Measurements from ENCODE around the gene PAGE3.

Gene PAGE3

GRCh38 chrX:55264816-55265215 lies at the start of gene PAGE3:
TSS of gene PAGE3 (minus strand) at chrX:55264916. CDS start at chrX:55263903, 1,013 bp downstream.
- no peak for DNase-seq

- no peak for DNase-seq
Measured at GRCh38 chrX:55312655-55313054, 47.9 kb upstream of the PAGE3 start.

- DNase-seq: no peak
Measured at GRCh38 chrX:55290963-55291362, 26.2 kb upstream of the PAGE3 start.

GRCh38 chrX:55279832-55280231 lies 15.1 kb upstream of the PAGE3 start:
- DNase-seq: peak; percentile 3

GRCh38 chrX:55260806-55261205 lies 3.9 kb downstream of the PAGE3 start:
- DNase-seq: no peak

GRCh38 chrX:55253528-55253927 lies 11.2 kb downstream of the PAGE3 start:
- DNase-seq: no peak

GRCh38 chrX:55240788-55241340 lies 23.9 kb downstream of the PAGE3 start:
- no peak for DNase-seq

GRCh38 chrX:55220119-55220794 lies 44.5 kb downstream of the PAGE3 start, which contains the start of gene PAGE5:
TSS of gene PAGE5 (plus strand) at chrX:55220346. CDS start at chrX:55221383, 1,037 bp downstream.
- peak; percentile 6 for DNase-seq

GRCh38 chrX:55213381-55213780 lies 51.3 kb downstream of the PAGE3 start:
- DNase-seq: no peak

GRCh38 chrX:55210931-55211677 lies 53.6 kb downstream of the PAGE3 start:
- DNase-seq: no peak
